ENCODE data around the gene ANO10. TPM values are rescaled to one million over a fixed set of nuclear protein-coding genes. Genes with fewer than 3 reads are reported as not detected.
A peak's percentile ranks its signal among the peaks of the same experiment; 100 is the strongest.

The ANO10 gene
- total RNA-seq, 2 experiments from 2014 or later, result 6.3 to 8.9 TPM

- Mint-ChIP-seq H3K9me3 (peaks cover 53% of the 10 kb centered on the region), H3K4me3 (no peak overlapping the region), H3K36me3 (ENCODE audit: low read depth) (peaks cover 71% of the 10 kb centered on the region), H3K27ac (no peak overlapping the region), H3K4me1 (ENCODE audit: low read depth) (peaks cover 24% of the 10 kb centered on the region), H3K27me3 (no peaks in the 10 kb centered on the region)
- no peak for TF ChIP-seq CTCF (IDR thresholded peaks at IDR 0.05)
- DNase-seq (no peak), ATAC-seq (no peak)
- CTCF ChIA-PET, result interaction anchor here (0.7 to 1.7 kb wide), 3 partner anchors 24 to 191 kb away, joined by 3 to 4 read pairs (median 4); no protein-coding TSS in a partner anchor
- POLR2A ChIA-PET, result no interaction called here
- intact Hi-C loops (cut with micrococcal nuclease), result no loop called here
Measured at GRCh38 chr3:43353393-43353792, 268.4 kb downstream of the ANO10 start.

- intact Hi-C loops (cut with micrococcal nuclease), result loop anchor here (5.0 kb wide), 1 partner anchor 57 kb away; no protein-coding TSS in a partner anchor
- Mint-ChIP-seq H3K27ac (no peak overlapping the region), H3K4me1 (ENCODE audit: low read depth) (peaks cover 58% of the 10 kb centered on the region), H3K4me3 (no peak overlapping the region), H3K9me3 (peaks cover 42% of the 10 kb centered on the region), H3K36me3 (ENCODE audit: low read depth) (peaks cover 86% of the 10 kb centered on the region), H3K27me3 (no peaks in the 10 kb centered on the region)
- ChIA-PET POLR2A (no interaction called here), CTCF (interaction anchor here (1.3 to 1.5 kb wide), 2 partner anchors 22 to 153 kb away, joined by 3 to 4 read pairs; no protein-coding TSS in a partner anchor)
- ATAC-seq (no peak), DNase-seq (no peak)
- TF ChIP-seq CTCF (IDR thresholded peaks at IDR 0.05), result no peak
Measured at GRCh38 chr3:43349716-43350115, 272.1 kb downstream of the ANO10 start.

- peaks cover 86% of the 10 kb centered on the region for H3K36me3 Mint-ChIP-seq (ENCODE audit: low read depth)
- no peak for DNase-seq
- no peak overlapping the region for H3K4me3 Mint-ChIP-seq
- no peak for TF ChIP-seq CTCF (IDR thresholded peaks at IDR 0.05)
- H3K27ac Mint-ChIP-seq, result peak overlapping the region; percentile 99
- peaks cover 64% of the 10 kb centered on the region for H3K4me1 Mint-ChIP-seq (ENCODE audit: low read depth)
- H3K9me3 Mint-ChIP-seq, result peaks cover 35% of the 10 kb centered on the region
- ATAC-seq, result no peak
- H3K27me3 Mint-ChIP-seq, result no peaks in the 10 kb centered on the region
- ChIA-PET CTCF (interaction anchor here (1.3 to 1.5 kb wide), 2 partner anchors 21 to 154 kb away, joined by 3 to 4 read pairs; no protein-coding TSS in a partner anchor), POLR2A (interaction anchor here (1.4 to 1.5 kb wide), 2 partner anchors 23 to 50 kb away, joined by 3 read pairs; no protein-coding TSS in a partner anchor)
- intact Hi-C loops (cut with micrococcal nuclease), result loop anchor here (5.0 kb wide), 1 partner anchor 57 kb away; no protein-coding TSS in a partner anchor
Measured at GRCh38 chr3:43348852-43349574, 272.8 kb downstream of the ANO10 start.

- no peak for TF ChIP-seq CTCF (IDR thresholded peaks at IDR 0.05)
- ChIA-PET CTCF (interaction anchor here (1.5 kb wide), 2 partner anchors 155 to 169 kb away, joined by 3 to 4 read pairs; no protein-coding TSS in a partner anchor), POLR2A (interaction anchor here (0.9 to 2.4 kb wide), 4 partner anchors 23 to 49 kb away, joined by 3 to 8 read pairs (median 3); no protein-coding TSS in a partner anchor)
Measured at GRCh38 chr3:43348350-43348749, 273.5 kb downstream of the ANO10 start.

More at GRCh38 chr3:43348350-43348749, 273.5 kb downstream of the ANO10 start:
- ATAC-seq, result no peak
- intact Hi-C loops (cut with micrococcal nuclease), result loop anchor here (5.0 kb wide), 1 partner anchor 56 kb away; no protein-coding TSS in a partner anchor
- Mint-ChIP-seq H3K9me3 (peaks cover 28% of the 10 kb centered on the region), H3K27me3 (no peaks in the 10 kb centered on the region), H3K4me3 (no peak overlapping the region), H3K4me1 (ENCODE audit: low read depth) (peaks cover 71% of the 10 kb centered on the region), H3K36me3 (ENCODE audit: low read depth) (peaks cover 86% of the 10 kb centered on the region), H3K27ac (peak overlapping the region; percentile 99)
- peak; percentile 23 for DNase-seq

All from activated CD8-positive, alpha-beta T cell treated with anti-CD3 and anti-CD28 coated beads for 36 hours (primary cell).